Keratinocyte (primary cell): ENCODE data around the gene PDZRN3.

Source experiments
- EZH2 ChIP-seq: IDR thresholded peaks from one replicate; pipeline ENCODE4 v1.6.1; 2012; ENCODE audit warnings: inconsistent platforms, mild to moderate bottlenecking, low read length, moderate library complexity
- TF ChIP-seq, protein P1 (sequence below), 3 experiments: IDR thresholded peaks in 1 of 3; conservative IDR thresholded peaks in 1 of 3; optimal IDR thresholded peaks in 1 of 3; 2 replicates in 2 of 3; 3 replicates in 1 of 3; pipeline versions ENCODE3 to v1.5.1; 2011; ENCODE audit warnings: low read length in 3 of 3, mild to moderate bottlenecking in 3 of 3, moderate library complexity in 2 of 3, control low read depth in 1 of 3, inconsistent platforms in 1 of 3; ENCODE audit not compliant: insufficient read depth in 2 of 3; ENCODE audit errors: extremely low read depth in 1 of 3

DNA sequence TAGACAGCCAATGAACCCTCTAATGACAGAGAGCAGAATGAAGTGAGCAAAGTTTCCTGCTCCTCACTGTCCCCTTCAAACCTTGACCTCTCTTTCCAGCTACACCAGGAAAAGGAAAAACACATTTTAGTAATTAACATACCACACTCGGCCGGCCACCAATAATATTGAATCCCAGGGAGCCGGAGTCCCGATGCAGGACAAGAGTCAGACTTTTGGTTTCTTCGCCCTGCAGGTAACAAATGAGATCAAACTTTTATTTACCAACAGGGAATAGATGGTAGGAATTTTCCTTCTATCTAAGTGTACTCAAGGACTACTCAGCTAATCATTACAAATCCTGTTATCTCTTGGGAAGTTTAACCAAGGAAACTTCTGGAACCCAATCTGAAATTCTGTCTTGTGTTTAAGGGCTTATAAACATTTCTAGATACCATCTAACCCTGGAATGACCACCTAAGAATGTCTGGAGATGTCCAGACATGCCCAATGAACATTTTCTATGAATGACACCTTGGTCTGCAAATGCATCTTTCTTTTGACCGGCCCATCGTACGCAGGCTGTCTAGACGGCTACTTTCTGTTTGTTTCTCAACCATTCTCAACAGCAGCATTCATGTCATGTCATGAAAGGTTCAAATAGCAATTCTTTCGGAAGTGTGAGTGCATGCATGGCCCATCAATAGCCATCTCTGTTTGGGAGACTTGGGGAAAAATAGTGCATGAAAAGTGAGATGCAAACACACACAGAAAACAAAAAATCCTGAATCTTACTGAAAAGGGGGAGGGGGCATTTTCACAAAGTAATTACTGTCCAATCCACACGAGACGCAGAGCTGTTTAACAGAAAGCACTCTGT is 16.1 kb downstream of the PDZRN3 start:
- TF ChIP-seq, protein P1, sequence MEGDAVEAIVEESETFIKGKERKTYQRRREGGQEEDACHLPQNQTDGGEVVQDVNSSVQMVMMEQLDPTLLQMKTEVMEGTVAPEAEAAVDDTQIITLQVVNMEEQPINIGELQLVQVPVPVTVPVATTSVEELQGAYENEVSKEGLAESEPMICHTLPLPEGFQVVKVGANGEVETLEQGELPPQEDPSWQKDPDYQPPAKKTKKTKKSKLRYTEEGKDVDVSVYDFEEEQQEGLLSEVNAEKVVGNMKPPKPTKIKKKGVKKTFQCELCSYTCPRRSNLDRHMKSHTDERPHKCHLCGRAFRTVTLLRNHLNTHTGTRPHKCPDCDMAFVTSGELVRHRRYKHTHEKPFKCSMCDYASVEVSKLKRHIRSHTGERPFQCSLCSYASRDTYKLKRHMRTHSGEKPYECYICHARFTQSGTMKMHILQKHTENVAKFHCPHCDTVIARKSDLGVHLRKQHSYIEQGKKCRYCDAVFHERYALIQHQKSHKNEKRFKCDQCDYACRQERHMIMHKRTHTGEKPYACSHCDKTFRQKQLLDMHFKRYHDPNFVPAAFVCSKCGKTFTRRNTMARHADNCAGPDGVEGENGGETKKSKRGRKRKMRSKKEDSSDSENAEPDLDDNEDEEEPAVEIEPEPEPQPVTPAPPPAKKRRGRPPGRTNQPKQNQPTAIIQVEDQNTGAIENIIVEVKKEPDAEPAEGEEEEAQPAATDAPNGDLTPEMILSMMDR (optimal IDR thresholded peaks at IDR 0.05 in 1 of 3, IDR thresholded peaks at IDR 0.05 in 1 of 3, conservative IDR thresholded peaks at IDR 0.05 in 1 of 3; ENCODE audit: extremely low read depth in 1 of 3, insufficient read depth in 2 of 3, low read length in 3 of 3), result no peak
- TF ChIP-seq EZH2, result no peak
